SK-MEL-5 (cell line): Measurements from ENCODE around the gene C2orf42. TPM values are rescaled to one million over a fixed set of nuclear protein-coding genes. Genes with fewer than 3 reads are reported as not detected.
"Not testable (repeated sequence)": the region's sequence is repeated elsewhere in the genome, so short reads cannot be mapped to it uniquely, and the experiment has no call there.

Source experiments
- DNase-seq: peaks from one replicate; pipeline ENCODE4 v3.0.0-alpha.2; 2016; ENCODE audit warnings: low read depth, low spot score
- in situ Hi-C: cut with HindIII; loops from 2 replicates; pipeline ENCODE4 v1.10.0; 2016; ENCODE audit warnings: low sequenced_read_pairs, high pct_unique_total_duplicates, low pct_unique_long_range_greater_than_20kb
- total RNA-seq: library from RNA; depleted of rRNA; stranded (reverse); fragments of >200 nt; shearing (Covaris generic); gene quantifications from 2 replicates; pipeline ENCODE4 v1.2.3, GENCODE V29; 2014

The C2orf42 gene
- total RNA-seq, 1 experiment from 2014 or later = 24.3 TPM

DNA sequence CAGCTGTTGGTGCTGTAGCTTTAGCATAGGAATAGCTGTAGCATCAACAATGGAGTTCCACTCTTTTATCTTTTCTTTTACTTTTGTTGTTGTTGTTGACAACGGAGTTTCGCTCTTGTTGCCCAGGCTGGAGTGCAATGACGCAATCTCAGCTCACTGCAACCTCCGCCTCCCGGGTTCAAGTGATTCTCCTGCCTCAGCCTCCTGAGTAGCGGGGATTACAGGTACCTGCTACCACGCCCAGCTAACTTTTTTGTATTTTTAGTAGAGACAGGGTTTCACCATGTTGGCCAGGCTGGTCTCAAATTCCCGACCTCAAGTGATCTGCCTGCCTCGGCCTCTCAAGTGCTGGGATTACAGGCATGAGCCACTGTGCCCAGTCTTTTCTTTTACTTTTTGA is 3.6 kb downstream of the C2orf42 start:
- DNase-seq, in situ Hi-C loops: not testable (repeated sequence)

DNA sequence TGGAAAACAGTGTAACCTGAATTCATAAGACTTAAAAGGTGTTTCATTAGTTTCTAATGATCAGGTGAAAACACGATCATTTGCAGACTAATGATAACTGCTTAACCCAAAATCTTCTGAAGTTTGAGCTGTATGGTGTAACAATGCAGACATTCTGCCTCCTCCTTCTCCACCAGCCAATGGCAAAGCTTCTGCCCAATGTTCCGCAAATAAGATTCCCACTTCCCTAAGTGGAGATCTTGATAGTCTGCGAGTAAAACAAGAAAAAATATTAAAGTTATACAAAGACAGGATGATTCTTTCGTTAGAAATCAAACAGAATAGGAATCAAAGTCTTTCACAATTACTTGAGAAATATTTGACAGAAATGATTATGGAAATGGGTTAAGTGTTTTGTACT is 8.1 kb downstream of the C2orf42 start:
- in situ Hi-C loops = no loop called here

GRCh38 chr2:70181363-70181956 is 9.4 kb downstream of the C2orf42 start:
- in situ Hi-C loops = no loop called here
- no peak for DNase-seq

More for the DNA sequence above, 8.1 kb downstream of the C2orf42 start:
- no peak for DNase-seq

- in situ Hi-C loops = no loop called here
- DNase-seq = no peak
Observed at GRCh38 chr2:70173520-70173919, 17.3 kb downstream of the C2orf42 start.

GRCh38 chr2:70169654-70170245 is 21.1 kb downstream of the C2orf42 start:
- DNase-seq, in situ Hi-C loops: not testable (repeated sequence)

DNA sequence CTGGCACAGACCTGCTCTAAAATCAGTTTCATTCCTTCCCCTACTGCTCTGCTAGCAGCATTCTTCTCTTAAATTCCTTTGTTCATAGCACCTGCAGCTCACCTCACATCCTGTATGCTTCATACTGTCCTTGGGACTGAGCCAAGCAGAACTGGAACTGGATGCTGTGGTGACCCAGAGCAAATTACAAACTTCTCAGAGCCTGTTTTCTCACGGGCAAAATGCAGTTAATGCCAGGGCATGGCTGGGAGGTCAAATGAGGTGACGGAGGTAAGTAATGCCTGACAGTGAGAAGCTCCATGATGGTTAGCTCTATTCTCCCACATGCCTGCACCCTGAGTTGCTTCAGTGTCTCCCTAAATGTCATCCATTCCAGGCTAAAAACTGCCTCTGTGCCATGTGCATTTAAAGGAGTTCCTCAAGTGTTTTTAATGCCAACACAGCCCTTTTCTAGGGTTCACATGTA is 29.7 kb downstream of the C2orf42 start:
- in situ Hi-C loops = no loop called here
- DNase-seq = no peak

GRCh38 chr2:70160545-70160944 is 30.3 kb downstream of the C2orf42 start:
- in situ Hi-C loops = no loop called here
- no peak for DNase-seq

DNA sequence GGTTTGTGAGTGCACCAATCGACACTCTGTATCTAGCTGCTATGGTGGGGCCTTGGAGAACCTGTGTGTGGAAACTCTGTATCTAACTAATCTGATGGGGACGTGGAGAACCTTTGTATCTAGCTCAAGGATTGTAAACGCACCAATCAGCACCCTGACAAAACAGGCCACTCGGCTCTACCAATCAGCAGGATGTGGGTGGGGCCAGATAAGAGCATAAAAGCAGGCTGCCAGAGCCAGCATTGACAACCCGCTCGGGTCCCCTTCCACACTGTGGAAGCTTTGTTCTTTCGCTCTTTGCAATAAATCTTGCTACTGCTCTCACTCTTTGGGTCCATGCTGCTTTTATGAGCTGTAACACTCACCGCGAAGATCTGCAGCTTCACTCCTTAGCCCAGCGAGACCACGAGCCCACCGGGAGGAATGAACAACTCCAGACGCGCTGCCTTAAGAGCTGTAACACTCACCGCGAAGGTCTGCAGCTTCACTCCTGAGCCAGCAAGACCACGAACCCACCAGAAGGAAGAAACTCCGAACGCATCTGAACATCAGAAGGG is 41.6 kb downstream of the C2orf42 start:
- in situ Hi-C loops, DNase-seq: not testable (repeated sequence)

- in situ Hi-C loops = not testable (repeated sequence)
Observed at GRCh38 chr2:70148211-70148760, 42.5 kb downstream of the C2orf42 start.

DNA sequence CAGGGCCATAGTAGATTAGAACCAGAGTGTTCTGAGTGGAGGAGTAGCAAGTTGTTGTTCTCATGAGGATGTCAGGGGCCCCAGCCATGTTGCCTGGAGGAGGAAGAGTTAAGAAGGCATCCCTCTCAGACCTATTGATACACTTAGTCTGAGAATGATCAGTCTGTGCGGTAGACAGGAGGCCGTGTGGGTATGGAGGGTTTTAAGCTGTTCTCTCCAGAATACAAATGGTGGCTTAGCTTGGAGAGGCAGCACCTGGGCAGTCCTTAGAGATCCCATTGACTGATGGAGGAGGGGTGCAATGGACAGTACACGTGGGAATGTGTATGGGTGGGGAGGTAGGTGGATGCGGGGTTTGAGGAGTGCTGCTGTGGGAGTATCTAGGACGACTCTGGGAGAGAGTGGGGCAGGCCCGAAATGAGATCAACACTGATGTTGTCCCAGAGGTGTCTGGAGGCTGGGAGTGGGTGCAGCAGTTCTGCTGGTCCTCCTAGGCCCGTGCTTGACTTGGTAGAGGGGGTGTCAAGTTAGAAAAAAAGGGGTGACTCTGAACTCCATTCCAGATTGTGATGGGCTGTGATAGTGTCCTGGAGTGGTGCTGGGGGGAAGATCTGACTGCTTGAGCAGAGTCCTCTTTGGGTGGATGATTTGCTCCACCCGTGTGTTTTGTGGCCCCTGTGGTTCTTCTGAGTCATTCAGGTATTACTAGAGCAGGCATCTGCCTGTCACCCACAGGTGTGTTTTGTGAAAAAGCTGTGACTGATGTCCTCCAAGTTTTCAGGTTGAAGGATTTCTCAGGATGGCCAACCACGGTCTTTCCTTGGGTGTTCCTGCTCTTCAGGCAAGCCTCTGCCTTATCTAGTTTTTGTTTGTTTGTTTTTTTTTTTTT is 44.7 kb downstream of the C2orf42 start:
- DNase-seq = no peak
- in situ Hi-C loops = no loop called here

More at GRCh38 chr2:70148211-70148760, 42.5 kb downstream of the C2orf42 start:
- DNase-seq = not testable (repeated sequence)

GRCh38 chr2:70145144-70145490 is 45.7 kb downstream of the C2orf42 start:
- in situ Hi-C loops = no loop called here

GRCh38 chr2:70144443-70145143 is 46.2 kb downstream of the C2orf42 start:
- no peak for DNase-seq
- in situ Hi-C loops = no loop called here

More at GRCh38 chr2:70145144-70145490, 45.7 kb downstream of the C2orf42 start:
- DNase-seq = no peak

DNA sequence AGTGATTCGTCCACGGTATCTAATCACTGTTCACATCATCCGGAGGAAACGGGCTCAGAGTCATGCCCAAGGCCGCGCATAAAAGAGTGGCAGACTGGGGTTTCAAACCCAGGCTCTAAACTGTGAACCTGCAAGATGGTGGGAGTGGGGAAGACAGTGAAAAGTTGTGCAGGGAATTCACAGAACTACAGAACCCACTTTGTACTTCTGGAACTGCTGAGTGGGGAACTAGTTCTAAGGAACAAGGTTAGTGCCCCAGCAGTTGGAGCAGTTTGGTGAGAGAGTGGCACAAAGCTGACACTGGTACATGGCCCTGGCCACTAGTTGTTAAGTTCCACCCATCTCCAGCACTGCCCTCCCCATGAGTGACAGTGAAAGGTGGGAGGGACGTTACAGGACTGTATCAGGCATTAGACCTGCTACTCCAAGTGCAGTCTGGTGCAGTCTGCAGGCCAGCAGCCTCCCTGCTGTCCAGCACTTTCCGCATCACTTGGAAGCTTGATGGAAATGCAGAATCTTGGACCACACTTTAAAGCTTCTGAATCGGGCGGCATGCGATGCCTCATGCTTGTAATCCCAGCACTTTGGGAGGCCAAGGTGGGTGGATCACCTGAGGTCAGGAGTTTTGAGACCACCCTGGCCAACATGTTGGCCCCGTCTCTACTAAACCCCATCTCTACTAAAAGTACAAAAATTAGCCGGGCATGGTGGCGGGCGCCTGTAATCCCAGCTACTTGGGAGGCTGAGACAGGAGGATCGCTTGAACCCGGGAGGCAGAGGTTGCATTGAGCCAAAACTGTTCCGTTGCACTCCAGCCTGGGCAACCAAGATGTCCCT is 47.3 kb downstream of the C2orf42 start:
- DNase-seq = peak; percentile 69
- in situ Hi-C loops = no loop called here

DNA sequence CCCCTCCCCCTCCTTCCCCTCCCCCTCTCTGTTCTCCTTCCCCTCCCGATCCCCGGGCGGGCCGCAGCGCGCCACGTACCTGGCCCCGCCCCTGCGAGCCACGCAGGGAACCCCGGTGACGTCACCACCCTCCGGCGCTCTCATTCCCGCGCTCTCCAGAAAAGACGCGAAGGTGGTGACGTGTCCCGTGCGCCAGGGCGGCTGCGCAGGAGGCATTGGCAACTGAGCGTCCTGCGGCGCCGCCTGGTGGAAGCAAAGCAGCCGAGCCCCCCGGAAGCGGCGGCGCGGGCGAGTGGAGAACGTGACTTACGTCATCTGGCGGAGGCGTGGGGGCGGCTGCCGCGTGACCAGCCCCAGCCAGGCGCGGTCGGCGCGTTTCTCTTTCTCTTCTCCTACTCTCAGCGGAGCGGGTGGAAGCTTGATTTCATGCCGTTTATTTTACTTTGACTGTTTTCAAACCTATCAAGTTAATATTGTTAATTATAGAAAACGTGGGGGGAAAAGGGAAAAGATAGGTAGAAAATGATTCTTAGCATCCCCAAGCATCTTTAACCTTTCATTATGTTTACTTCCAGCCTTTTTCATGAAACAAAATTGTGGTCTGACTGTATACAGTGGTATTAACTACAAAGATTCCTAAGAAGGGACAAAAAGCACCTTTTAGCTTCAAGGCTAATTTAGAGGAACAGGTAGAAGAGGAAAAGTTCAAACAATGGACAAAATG is 48.1 kb downstream of the C2orf42 start:
- peak; percentile 100 for DNase-seq
- in situ Hi-C loops = no loop called here

- peak; percentile 47 for DNase-seq
Observed at GRCh38 chr2:70141902-70142589, 48.8 kb downstream of the C2orf42 start.

More at GRCh38 chr2:70141902-70142589, 48.8 kb downstream of the C2orf42 start:
- in situ Hi-C loops = no loop called here
